NCI-H146 treated with DMSO at 0.1 percent for 48 hours (cell line): ENCODE data around the gene MAN1A1.
A peak's percentile ranks its signal among the peaks of the same experiment; 100 is the strongest.

Source experiments
- DNase-seq: peaks from one replicate; lab custom pipeline; 2025; ENCODE audit not compliant: unreplicated experiment; lab: John Stamatoyannopoulos, UW

The MAN1A1 gene

GRCh38 chr6:119152187-119152586 lies 197.4 kb downstream of the MAN1A1 start:
- DNase-seq: no peak

DNA sequence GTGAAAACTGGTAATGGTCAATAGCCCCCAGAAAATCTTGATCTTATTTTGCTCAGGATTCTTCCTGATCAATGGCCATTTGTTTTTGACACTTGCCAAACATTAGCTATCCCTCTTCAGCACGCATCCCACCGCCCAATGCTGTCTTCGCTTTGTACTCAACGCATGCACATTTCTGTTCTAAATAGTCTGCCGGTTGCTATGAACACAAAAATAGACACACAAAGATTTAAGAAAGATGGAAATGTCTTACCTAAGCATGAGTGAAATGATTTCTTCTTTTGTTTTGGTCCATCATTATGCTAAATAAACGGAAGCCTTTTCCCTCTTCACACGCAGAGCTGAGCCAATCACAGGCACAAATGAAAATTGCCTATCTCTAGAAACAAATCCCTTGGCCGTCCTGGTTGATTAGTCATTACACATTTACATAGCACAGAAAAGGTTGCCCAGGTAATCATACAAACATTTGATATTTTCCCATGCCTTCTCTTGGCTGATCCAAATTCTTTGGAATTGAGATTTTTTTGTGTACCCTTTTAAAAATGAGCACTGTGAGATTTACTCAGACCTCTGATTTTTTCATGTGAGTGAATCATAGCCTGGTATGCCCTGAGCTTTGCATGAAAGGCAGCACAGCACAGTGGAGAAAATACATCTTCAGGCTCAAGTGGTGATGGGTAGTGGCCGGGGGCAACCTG lies 200.6 kb downstream of the MAN1A1 start:
- DNase-seq: no peak

DNA sequence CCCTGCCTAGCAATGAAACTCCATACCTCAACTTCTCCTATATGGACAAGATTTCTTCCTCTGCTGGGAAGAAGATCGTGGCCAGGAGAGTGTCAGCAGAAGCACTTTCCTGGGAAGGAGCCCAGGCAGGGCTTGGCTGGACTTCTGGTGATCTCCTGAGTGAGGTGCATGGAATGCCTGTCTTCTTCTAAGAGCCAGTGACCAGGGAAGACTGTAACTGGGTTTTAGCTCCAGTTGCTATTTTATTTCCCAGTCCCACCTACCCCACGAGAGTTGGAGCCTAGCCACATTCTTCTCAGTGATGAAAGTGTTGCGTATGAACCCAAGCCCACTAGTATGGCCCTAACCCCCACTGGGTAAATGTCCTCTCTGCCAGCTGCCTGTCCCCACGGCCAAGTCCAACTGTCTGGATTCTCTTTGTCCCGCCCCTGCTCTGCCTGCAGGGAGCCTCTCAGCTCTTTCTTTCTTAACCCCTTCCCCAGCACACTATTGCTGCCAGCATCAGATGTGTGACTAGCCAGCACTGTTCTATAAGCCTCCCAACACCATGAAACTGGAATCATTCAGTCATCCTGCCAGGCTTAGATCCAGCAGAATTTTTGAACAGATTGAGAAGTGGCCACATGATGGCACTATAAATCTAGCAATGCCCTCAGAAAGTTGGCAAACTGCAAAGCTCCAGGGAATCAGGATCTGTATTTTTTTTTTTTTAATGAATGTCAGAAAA lies 201.3 kb downstream of the MAN1A1 start:
- DNase-seq: peak; percentile 6

DNA sequence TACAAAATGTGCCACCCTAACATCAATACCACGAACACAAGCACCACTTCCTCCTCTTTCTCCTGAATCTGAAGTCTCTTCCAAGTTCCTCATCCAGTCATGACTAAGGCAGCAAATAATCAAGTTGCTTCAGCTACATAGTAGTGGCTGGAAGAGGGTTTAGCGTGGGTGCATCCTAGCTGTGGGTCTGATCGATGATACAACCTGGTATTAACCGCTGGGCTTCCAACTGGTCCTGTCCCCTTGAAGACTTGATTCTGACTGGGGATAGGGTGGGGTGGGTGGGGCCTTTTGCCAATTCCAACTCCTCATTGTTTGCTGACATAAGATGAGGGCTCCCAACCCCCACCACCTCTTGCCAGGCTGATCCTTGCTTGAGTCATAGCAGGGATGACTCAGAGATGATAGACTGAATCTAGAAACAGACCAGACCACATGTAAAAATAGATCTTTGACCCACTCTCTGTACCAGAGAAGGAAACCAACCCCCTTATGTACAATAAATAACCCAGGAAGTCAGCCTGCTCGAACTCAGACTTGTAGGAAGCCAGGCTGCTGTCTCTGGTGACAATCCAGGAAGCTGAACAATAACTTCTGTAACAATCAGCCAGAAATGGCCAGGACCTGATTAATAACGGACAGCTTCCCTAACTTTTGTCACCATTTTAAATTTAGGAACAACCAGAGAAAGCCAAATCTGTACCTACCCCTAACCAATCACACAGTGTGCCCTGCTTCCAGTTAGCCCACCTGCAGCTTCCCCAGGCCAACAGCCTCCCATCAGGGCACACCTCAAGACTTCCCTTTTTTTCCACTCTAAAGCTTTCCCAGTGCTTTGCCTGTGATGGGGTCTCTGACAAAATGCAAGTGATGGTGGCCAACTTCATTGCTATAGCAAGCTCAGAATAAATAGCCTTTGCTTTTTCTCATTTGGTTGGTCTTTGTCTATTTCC lies 202.2 kb downstream of the MAN1A1 start:
- DNase-seq: no peak

DNA sequence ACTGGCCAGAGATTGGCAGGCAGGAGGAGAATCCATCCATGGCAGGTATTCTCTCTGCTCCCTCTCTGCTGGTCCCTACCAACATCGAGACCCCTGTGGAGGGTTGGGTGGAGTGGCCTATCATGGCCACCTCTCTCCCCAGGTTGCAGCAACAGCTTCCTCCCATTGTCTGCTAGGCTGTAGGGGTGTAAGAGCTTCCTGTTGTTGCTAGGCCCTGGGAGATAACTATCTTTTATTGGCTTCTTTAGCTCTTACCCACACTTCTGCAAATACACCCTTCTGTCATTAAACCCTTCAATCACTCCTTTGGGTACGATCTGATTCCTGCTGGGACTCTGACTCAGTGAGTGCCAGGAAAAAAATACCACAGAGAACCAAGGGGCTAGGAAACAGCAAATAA lies 204.4 kb downstream of the MAN1A1 start:
- no peak for DNase-seq

GRCh38 chr6:119142637-119143036 lies 206.9 kb downstream of the MAN1A1 start:
- DNase-seq: no peak

DNA sequence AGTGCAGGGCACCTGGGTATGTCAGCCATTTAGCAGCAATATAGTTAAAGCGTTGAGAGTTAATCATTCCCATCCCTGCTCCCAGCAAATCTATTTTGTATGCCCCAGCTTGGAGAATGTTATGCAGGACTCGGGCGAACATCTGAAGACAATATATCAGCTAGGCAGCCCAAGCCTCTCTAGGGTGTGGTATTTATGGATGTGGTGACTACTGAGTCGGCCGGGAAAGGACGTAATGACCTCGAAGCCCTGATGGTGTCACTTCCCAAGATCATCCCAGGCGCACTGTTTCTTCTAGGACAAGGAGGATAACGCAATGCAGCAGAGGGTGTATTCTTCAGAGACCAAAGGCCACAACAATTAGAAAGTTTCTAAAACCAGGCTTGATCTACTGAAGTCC lies 207.5 kb downstream of the MAN1A1 start:
- DNase-seq: no peak

DNA sequence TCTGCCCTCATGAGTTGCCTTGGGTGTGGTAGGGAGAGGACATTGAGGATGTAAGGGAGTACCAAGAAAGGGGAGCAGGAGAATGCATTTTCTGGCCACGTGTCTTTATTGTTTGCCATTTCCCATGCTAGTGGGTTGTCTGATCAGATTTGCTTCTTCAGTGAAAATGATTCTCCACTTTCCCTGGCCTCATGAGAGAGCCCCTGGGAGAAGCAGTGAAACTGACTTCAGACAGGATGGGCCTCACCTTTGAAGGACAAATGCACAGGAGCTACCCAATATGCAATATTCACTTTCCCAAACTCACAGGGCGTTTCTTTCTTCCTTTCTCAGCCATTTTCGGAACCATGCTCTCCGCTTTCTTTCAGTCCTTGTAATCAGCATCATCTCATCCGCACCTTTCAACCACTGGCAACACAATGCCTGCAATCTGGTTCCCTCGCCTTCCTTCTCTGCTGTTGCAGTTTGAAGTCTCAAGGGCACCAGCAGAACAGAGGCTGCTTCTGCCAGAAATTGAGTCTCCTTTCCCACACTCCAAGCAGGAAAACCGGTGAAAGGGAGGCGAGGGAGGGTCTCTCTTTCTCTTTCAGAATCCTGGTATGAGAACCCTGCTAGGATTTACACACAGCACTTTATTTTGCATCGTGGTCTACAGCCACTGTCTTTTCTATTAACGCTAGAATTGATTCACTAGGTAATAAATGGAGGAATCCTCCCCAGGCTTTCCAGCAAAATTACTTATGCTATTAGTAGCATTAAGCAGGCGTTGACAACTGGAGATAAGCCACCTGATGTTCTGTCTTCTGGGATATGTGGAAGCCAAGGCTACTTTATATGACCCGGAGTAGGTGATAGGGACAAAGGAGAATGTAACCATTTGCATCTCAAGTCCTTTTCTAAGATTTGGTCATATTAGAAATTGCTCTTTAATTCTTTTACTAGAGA lies 209.1 kb downstream of the MAN1A1 start:
- no peak for DNase-seq

DNA sequence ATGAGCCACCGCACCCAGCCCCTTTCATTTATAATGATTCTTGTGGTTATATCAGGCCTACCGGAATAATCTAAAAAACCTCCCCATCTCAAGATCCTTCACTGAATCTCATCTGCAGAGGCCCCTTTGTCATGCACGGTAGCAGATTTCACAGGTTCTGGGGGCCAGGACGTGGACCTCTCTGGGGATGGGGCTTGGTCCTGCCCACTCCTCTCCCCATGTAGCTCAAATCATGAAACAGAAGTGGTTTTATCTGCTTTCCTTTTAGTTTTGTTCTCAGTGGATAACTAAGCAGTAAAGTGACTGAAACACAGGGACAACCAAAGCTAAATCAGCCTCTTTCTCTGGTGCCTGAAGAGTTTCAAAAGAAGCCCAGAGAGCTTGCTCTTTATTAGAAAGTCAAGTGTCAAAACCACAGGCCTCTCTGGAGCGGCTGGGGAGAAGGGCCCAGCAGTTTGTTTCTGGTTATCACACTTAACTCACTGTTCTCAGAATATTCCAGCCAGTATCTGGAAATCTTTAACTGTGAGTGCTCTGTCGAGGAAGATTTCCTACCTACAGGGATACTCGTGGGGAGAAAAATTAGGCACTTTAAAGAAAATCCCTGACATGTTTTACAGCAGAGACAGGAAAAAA lies 210.5 kb downstream of the MAN1A1 start:
- no peak for DNase-seq

DNA sequence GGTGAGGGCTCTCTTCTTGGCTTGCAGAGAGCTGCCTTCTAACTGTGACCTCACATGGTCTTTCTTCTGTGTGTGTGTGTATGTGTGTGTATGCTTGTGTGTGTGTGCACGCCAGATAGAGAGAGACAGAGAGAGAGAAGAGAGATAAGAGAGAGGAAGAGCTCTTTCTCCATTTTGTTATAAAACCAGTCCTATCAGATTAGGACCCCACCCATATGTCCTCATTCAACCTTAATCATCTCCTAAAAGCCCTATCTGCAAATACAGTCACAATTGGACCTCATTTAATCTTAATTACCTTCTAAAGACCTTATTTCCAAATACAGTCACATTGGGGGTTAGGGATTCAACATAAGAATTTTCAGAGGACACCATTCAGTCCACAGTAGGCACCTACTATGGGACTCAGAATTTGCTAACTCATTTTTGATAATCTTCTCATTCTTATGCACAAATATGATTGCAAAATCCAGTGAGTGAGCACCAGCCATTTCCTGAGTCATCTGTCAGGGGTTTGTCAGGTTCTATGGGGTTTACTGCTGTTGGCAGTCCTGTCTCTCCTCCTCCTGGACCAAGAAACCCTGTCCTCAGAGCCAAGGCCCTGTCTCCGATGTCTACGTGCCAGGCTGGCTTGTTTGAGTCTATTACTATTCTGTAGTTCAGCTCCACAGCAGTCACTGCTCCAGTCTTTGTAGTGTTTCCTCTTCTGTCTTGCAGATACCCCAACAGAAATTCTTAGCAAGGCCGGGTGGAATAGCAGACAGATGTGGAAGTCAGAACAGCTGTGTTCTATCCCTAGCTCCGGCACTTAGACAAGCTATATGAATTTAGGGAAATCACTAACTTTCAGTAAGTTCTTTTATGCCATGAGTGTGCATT lies 212.1 kb downstream of the MAN1A1 start:
- no peak for DNase-seq

- DNase-seq: no peak
Observed at GRCh38 chr6:119134752-119135151, 214.8 kb downstream of the MAN1A1 start.

DNA sequence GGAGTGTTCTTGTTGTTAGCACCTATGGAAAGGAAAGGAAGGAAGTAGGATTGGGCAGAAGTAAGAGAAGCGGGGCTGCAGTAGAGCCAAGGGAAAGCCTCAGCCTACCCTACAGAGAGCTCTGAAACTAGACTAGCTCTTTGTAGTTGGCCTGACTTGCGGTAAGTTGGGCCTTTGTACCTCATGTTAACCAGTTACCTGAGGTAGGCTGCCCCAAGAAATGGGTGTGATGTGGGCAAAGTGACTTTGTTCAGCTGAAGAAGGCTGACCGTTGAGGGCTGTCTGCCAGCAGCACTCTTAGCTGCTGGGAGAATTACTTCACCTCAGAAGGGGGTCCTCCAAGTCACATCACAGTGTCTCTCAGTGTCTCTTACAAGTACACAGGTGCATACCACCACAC lies 216.2 kb downstream of the MAN1A1 start:
- no peak for DNase-seq

DNA sequence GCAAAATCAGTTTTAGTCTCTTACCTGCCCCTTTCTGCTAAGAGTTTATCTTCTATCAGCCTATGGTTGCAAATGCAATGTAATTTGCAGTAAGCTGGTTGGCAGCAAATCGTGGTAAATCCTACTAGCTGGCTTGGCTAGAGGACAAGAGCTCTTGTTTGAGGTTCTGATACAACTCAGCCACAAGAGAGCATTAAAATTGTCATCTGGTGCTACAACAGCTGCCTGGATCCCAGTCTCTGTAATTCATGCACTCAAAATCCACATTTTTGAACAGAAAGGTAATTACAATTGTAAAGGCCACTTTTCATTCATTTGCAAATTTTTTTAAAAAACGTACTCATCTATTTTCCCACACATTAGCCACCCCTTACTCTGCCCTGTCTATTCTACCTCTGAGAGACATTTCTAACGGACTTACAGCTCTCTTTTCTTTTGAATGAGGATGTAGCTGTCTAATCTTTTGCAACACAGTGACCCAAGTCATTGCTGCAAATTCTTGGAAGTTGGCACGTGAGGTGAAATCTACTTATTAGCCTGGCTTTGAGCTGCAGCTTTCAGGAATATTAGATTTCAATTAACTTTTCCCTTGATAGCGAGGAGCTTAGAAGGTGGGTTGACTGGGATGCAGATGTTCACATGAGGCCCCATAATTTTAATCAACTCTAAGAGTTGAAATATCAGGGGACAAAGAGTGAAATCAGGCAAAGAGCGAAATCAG lies 217.1 kb downstream of the MAN1A1 start:
- no peak for DNase-seq

GRCh38 chr6:119129968-119130484 lies 219.5 kb downstream of the MAN1A1 start:
- no peak for DNase-seq

- DNase-seq: peak; percentile 6
Observed at GRCh38 chr6:119129148-119129967, 220.2 kb downstream of the MAN1A1 start.

DNA sequence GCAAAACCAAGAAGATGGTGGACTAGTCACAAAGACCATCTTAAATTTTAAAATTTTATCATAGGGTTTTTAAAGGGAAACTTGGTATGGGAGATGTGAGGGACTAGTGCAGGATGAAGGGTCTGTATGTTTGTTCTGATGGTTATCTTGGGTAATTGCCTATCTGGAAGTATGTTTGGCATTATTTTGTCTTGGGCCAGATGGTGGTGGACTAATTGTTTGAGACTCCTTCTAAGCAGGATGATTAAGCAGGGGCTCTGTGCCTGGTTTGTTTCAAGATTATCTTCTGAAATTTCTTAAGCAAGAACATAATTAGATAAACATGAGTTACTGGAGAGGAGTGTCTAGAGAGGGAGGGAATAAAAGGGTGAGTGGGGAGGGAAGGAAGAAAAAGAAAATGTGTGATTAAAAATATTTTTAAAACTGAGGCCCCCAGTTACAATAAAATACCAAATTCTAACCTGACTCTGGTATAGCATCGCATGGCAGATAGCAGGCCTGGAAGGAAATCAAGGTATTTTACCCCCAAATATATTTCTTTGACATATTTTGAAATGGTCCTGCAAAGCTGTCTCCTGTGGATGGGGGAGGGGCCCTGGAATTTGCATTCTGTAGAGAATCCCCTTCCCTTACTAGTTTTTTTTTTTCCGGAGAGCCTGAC lies 221.2 kb downstream of the MAN1A1 start:
- no peak for DNase-seq

GRCh38 chr6:119127627-119128026 lies 221.9 kb downstream of the MAN1A1 start:
- DNase-seq: no peak
